Fibroblast of skin of back (primary cell): Measurements from ENCODE around the gene SPP2. TPM values are rescaled to one million over a fixed set of nuclear protein-coding genes. Genes with fewer than 3 reads are reported as not detected.
A peak's percentile ranks its signal among the peaks of the same experiment; 100 is the strongest.

Experiments used
- DNase-seq: peaks from one replicate; pipeline ENCODE4 v3.0.0-alpha.2; 2013
- polyA plus RNA-seq, 2 experiments: library from polyadenylated mRNA; unstranded; fragments of 120-200 nt; gene quantifications; one replicate each; pipeline ENCODE4 v1.2.1, GENCODE V29; 2013; ENCODE audit not compliant: insufficient read length in 2 of 2

SPP2 gene, protein sequence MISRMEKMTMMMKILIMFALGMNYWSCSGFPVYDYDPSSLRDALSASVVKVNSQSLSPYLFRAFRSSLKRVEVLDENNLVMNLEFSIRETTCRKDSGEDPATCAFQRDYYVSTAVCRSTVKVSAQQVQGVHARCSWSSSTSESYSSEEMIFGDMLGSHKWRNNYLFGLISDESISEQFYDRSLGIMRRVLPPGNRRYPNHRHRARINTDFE
- polyA plus RNA-seq (2013, experiment 1 of 2; ENCODE audit: insufficient read length) = not detected
- not detected for polyA plus RNA-seq (2013, experiment 2 of 2; ENCODE audit: insufficient read length)

- DNase-seq = no peak
These were observed at the start of gene SPP2 for GRCh38 chr2:234050455-234051135. Gene SPP2, plus strand, starts transcription at chr2:234050702. Its CDS starts 85 bp downstream, at chr2:234050787.

DNA sequence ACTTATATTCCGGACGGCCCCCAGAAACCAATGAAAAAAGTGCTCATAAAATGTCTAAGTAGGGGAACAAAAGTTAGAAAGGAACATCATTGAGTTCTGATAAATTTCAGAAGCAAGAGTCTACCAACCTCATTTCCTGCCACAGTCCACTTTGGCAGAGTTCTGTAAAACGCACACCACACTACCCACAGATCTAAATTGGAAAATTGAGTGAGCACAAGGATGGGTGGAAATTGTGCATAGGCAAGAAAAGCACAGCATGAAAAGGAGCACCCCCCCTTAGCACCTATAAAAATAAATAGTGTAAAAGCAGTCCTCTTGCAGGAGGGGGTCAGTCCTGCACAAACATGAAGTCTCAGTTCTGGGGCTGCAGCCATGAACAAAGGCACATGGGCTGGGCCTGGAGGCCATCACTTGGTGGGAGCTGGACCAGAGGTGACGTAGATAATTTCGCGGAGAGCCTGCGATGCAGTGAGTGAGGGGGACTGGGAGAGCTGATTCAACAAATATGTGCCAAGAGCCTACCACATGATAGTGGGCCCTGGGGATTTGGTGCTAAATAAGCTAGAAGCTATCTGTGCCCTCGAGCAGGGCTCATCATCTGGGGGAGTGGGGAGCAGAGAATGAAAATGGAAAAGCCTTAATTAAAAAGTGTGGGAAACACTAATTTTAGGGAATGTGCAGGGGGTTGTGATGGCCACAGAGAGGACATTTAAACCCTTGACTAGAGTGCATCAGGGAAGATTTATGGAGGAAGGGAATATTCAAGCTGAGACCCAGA, 48.9 kb upstream of the SPP2 start:
- DNase-seq = no peak

DNA sequence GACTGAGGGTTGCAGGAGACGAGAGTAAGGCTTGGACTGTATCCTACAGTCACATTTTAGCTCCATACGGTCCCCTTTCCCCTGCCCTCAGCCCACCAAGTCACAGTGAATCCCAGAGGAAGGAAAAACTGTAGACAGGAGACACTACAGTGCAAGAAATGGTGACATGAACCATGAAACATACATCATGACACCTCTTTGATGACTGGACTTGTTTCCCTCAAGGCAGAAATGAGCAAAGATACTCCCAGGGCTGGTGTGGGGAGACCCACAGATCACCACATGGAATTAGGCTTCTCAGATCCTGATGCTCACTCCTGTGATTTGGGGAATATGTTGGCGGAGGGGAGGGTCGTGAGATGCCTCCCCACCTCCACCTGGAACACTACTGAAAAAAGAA, 48.2 kb upstream of the SPP2 start:
- DNase-seq = no peak

GRCh38 chr2:234003972-234004617, 46.4 kb upstream of the SPP2 start:
- peak; percentile 96 for DNase-seq

DNA sequence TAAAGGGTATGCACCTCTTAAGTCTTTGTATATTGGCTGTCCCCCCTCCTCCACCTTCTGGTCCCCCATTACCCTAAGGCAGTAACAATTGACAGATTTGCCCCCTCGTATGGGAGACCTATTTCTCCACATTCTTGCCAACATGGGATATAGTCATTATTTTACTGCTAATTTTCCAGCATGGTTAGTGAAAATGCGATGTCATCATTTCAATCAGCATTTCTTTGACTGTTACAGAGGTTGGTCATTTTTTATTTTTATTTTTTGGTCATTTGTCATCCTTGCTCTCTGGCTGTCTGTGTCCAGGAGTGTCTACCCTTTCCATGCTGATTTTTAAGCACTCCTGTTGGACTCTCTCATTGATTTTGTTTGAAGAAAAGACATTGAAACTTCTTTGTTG, 45.4 kb upstream of the SPP2 start:
- no peak for DNase-seq

DNA sequence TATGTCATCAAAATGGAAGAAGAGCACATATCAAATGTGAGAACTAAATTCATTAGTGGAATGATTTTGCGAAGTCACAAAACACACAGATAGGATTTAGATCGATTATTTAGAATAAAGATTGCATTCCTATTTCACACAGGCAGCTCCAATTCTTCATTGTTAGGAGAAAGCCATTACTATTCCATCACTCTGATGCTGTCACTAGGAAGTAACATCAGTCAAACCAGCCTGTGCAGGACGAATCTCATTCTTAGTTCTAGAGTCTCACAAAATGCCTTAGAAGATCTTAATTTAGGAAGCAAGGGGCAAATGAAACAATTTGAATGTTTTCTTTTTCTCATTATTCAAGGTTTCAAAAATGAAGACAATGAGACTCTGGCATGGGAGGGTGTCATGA, 44.0 kb upstream of the SPP2 start:
- DNase-seq = no peak

DNA sequence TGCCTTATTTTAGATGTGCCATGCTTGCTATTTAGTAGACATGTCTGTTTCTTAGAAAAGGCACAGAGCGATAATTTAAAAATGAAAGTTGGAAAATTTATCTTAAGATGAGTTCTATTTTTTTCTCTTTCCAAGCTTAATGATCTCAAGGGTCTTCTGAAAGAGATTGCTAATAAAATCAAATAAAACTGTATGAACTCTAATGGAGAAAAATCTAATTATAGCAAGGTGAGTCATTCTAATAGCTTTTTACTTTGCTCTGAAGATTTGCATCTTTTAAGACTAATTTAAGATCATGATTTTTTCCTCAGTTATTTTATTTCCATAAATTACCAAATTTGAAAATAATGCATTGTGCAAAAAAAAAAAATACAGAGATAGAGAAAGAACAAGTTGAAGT, 36.1 kb upstream of the SPP2 start:
- DNase-seq = no peak

DNA sequence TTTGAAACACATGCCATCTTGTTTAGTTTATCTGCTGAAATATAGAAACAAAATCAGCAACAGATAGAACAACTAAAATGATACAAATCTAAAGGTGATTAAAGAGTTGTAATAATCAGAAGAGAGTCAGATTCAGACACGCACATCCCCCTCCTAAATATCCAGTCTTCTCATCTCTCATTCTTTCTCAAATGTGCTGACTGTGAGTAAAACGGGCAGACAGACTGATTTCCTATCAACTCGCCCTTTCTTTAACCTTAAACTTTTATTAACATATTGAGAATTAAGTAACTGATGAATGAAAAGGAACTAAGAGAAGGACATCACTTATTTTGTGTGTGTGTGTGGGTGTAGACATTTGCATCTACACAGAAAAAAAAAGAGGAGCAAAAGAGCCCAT, 34.6 kb upstream of the SPP2 start:
- no peak for DNase-seq

GRCh38 chr2:234019896-234020295, 30.6 kb upstream of the SPP2 start:
- DNase-seq = no peak

DNA sequence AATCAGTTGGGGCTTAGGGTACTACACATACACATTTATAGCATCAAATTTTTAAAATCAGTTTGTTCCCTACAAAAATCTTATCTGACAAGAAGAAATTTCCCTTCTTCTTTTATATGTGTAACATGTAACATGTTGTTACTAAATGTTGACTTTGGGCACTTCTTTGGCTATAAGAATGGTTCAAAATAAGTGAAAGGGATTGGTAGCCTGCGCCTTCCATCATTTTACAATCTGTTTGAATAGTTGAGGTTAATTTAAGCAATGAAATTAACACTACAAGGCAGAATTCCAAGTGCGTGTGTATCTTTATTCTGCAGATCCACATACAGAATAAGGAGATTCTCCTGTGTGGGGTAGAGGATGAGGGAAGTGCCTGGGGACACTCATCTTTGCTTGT, 30.2 kb upstream of the SPP2 start:
- DNase-seq = no peak

DNA sequence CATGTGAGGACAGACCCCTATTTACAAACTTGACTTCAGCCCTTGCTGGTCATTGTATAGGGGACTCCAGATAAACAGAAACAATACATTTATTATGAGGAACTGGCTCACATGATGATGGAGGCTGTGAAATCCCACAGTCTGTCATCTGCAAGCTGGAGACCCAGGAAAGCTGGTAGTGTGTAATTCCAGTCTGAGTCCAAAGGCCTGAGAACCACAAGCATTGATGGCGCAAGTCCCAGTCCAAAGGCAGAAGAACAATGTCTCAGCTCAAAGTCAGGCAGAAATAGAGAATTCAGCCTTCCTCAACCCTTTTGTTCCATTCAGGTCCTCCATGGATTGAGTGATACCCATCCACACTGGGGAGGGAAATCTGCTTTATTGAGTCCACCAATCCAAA, 28.1 kb upstream of the SPP2 start:
- DNase-seq = no peak

GRCh38 chr2:234024304-234024703, 26.2 kb upstream of the SPP2 start:
- no peak for DNase-seq

- no peak for DNase-seq
These were observed 25.0 kb upstream of the SPP2 start for GRCh38 chr2:234025466-234025865.

DNA sequence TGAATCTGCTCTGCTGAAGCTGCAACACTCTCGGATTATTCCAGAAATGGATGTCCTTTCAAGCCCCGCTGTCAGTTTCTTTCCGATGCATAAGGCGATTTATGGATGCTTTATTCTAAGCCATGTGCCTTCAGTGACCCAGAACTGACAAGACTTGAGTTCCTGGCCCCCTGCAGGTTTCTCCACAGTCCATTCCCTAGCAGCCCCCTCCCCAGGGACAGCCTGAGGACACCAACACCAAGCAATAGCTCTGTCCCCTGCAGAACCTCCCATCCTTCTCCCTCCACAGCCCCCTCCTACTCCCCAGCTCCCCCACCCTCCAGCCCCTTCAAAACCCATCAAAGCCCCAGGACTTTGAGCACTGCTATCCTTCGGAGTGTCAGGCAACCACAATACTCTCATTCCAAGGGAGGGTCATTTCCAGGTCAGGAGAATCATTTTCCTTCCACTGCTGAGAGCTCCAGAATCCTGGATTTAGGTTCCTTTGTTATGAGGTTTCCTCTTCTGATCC, 24.6 kb upstream of the SPP2 start:
- DNase-seq = peak; percentile 40

GRCh38 chr2:234026693-234027254, 23.7 kb upstream of the SPP2 start:
- DNase-seq = no peak

DNA sequence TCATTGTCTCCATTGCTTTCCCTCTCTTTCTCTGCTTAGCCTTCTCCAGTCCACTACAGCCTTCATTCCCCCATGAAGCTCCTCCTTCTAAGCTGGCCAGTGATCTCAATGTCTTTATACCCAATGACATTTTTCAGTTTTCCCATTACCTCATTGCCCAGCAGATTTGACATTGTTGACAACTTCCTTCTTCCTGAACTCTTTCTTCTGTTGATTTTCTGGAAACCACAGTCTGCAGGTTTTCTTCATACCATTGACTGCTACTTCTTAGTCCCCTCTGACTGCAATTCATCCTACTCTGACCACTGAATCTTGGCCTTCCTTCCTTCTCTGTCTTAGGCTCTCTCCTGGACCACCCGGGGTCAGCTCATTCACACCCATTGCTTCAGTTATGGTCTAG, 22.9 kb upstream of the SPP2 start:
- DNase-seq = no peak

GRCh38 chr2:234029150-234029733, 21.3 kb upstream of the SPP2 start:
- no peak for DNase-seq

DNA sequence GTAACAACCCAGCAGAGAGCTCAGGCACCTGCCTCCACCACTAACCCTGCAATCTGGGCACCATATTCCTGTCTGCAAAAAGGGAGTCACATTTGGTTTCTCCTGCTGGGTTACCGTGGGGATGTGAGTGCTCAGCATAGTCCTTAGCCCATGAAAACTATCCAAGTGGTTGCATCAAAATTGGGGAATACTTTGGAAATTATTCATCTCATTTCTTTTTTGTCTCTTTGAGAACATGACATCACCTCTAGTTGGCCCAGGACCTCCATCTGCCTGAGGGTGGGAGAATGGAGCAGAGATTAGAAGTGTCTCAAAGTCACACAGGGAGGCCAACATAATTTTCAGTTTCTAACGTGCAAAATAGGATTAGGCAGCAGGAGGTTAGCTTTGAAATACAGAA, 19.3 kb upstream of the SPP2 start:
- DNase-seq = peak; percentile 9

- peak; percentile 72 for DNase-seq
These were observed 18.1 kb upstream of the SPP2 start for GRCh38 chr2:234032279-234032856.

DNA sequence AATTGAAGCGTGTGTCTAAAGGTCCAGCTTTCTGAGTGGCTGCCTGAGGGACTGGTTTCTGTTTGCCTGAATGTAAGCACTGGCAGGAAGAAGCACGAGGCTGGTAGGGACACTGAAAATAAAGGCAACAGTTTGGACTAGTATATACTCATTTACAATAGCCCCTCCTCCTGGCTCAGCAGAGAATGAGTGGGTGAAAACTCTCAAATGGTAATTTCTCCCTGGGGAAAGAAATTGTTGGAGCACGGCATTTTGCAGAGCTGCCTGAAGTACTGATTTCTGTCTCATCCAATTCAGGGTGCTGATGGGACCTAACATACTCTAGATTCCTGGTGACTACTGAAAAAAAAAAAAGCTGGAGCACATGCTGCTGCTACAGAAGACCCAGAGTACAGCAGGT, 17.3 kb upstream of the SPP2 start:
- DNase-seq = no peak

GRCh38 chr2:234033885-234034284, 16.6 kb upstream of the SPP2 start:
- no peak for DNase-seq
